ENCODE data around the gene CHTF18.
A peak's percentile ranks its signal among the peaks of the same experiment; 100 is the strongest.
"Not testable (repeated sequence)": the region's sequence is repeated elsewhere in the genome, so short reads cannot be mapped to it uniquely, and the experiment has no call there.

CHTF18 gene

GRCh38 chr16:788399-789126 is at the start of gene CHTF18:
Gene CHTF18, plus strand, starts transcription at chr16:788620. Its CDS starts 65 bp downstream, at chr16:788685.
- peak; percentile 94 for DNase-seq

GRCh38 chr16:739560-740458 is 48.6 kb upstream of the CHTF18 start:
- no peak for DNase-seq

- DNase-seq: no peak
Measured at GRCh38 chr16:740459-740763, 48.0 kb upstream of the CHTF18 start.

GRCh38 chr16:740764-741505 is 47.5 kb upstream of the CHTF18 start, which contains the start of gene CIAO3:
Gene CIAO3, minus strand, starts transcription at chr16:740997. Its CDS starts 12 bp downstream, at chr16:740985.
- peak; percentile 89 for DNase-seq

- DNase-seq: no peak
Measured at GRCh38 chr16:741986-742629, 46.3 kb upstream of the CHTF18 start.

- DNase-seq: not testable (repeated sequence)
Measured at GRCh38 chr16:742894-743293, 45.5 kb upstream of the CHTF18 start.

- DNase-seq: no peak
Measured at GRCh38 chr16:743794-744500, 44.5 kb upstream of the CHTF18 start.

GRCh38 chr16:745739-746138 is 42.7 kb upstream of the CHTF18 start:
- DNase-seq: no peak

GRCh38 chr16:746637-747036 is 41.8 kb upstream of the CHTF18 start:
- no peak for DNase-seq

GRCh38 chr16:747978-748746 is 40.3 kb upstream of the CHTF18 start:
- DNase-seq: no peak

GRCh38 chr16:749010-749409 is 39.4 kb upstream of the CHTF18 start:
- no peak for DNase-seq

- DNase-seq: no peak
Measured at GRCh38 chr16:750485-750884, 37.9 kb upstream of the CHTF18 start.

- no peak for DNase-seq
Measured at GRCh38 chr16:751152-752006, 37.0 kb upstream of the CHTF18 start.

GRCh38 chr16:752007-752312 is 36.5 kb upstream of the CHTF18 start:
- no peak for DNase-seq

GRCh38 chr16:754121-754607 is 34.3 kb upstream of the CHTF18 start:
- DNase-seq: not testable (repeated sequence)

GRCh38 chr16:754656-755055 is 33.8 kb upstream of the CHTF18 start:
- no peak for DNase-seq

GRCh38 chr16:756428-756827 is 32.0 kb upstream of the CHTF18 start:
- no peak for DNase-seq

GRCh38 chr16:759110-759910 is 29.1 kb upstream of the CHTF18 start:
- no peak for DNase-seq

GRCh38 chr16:760065-760464 is 28.4 kb upstream of the CHTF18 start:
- no peak for DNase-seq

Data from activated naive CD4-positive, alpha-beta T cell treated with Interleukin-2 at 50 U/mL for 16 hours (primary cell).